Measurements from ENCODE around the gene TRIM16. TPM values are rescaled to one million over a fixed set of nuclear protein-coding genes. Genes with fewer than 3 reads are reported as not detected.
"Not testable (repeated sequence)": the region's sequence is repeated elsewhere in the genome, so short reads cannot be mapped to it uniquely, and the experiment has no call there.

TRIM16 gene
- total RNA-seq (2014; rRNA removed; shearing (Covaris generic)), result 382 and 385 TPM in 2 replicates
- 229 and 265 TPM in 2 replicates for polyA plus RNA-seq (2014; cell fraction: nucleus; rRNA removed)

DNA sequence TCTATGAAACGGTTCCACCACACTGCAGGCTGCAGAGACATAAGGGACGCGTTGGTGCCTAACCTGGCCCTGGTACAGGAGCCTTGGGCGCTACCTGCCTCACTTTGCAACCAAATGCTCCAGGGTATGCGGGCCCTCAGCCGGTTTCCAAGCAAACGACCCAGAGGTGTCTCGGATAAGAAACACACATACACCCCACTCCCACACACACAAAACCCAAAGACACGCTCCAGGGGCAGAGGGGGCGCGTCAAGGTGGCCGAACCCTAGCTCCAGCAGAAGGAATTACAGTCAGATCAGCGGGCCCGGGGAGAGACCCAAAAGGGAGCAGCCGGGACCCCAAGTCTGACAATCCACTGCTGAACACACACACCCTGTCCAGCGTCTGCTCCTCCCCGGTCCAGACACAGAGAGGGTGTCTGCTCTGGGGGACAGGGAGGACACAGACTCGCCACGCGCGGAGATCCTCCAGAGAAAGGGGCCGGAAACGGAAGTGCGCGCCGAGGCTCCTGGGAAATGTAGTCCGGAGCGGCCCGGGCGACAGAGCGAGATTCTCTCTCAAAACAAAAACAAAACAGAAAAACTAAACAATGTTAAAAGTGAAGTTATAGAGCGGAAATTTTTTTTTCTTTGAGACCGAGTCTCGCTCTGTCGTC lies at the start of gene TRIM16:
Gene TRIM16 (minus strand): TSS at position 488 of the 655 bp plus-strand sequence. CDS start 32,702 bp downstream, outside the sequence.
- peak; percentile 36 for DNase-seq (ENCODE audit: extremely low read depth, low read depth)

DNA sequence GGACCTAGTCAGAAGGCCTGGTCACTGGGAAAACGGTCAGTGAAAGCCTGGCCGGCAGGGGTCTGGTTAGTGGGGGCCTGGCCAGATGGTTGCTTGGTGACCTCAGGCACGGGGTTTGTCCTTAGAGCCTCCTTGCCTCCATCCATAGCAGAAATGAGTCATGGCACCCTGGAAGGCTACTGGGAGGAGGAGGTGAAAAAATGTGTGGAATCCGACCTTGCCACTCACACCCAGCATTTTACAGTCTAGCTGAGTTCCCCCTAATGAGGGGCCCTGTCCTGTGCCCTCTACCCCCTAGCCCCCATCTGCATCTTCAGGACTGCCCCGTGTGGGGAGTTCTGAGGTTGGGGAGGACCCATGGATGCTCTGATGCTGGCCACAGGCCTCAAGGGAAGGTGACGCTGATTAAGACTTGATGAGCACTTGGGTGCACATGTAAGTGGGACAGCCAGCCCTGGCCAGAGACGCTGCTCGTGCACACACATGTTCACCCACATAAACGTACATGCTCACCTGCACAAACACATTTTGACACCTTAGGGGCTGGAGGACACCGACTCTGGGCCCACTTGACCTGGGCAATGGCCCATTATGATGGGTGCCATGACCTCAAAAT lies 49.2 kb upstream of the TRIM16 start:
- DNase-seq (ENCODE audit: extremely low read depth, low read depth), result not testable (repeated sequence)

DNA sequence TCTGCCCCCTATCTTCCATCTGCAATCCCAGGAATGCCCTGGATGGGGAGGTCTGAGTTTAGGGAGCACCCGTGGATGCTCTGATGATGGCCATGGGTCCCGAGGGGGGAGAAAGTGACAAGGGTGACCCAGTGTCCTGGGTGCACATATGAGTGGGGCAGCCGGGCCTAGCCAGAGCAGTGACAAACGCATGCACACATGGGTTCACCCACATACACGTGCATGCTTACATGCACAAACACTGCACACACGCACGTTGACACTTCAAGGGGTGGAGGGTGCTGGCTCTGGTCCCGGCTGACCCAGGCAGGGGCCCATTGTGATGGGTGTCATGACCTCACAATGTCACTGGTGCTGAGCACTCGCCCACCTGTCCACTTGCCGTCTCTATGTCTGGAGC lies 47.8 kb upstream of the TRIM16 start, which contains the start of gene TBC1D26:
Gene TBC1D26 (plus strand): TSS at position 384 of the 400 bp plus-strand sequence. CDS start 3,066 bp downstream, outside the sequence.
- not testable (repeated sequence) for DNase-seq (ENCODE audit: extremely low read depth, low read depth)

DNA sequence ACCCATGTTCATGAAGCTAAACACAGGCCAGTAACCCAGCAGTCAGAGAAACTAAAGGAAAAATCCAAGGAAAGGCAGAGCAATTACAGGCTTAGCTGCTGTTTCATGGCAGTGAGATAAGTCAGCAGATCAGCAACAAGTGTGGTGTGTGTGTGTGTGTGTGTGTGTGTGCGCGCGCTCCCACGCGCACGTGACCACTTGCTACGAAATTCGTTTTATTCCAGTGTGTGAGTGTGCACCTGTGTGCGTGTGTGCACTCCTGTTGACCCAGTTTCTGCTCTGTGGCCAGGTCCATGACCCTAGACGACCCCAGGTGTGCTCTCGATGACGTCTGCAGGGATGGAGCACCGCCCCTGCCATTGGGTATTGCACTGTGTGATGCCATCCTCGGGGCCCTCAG lies 46.4 kb upstream of the TRIM16 start:
- not testable (repeated sequence) for DNase-seq (ENCODE audit: extremely low read depth, low read depth)

DNA sequence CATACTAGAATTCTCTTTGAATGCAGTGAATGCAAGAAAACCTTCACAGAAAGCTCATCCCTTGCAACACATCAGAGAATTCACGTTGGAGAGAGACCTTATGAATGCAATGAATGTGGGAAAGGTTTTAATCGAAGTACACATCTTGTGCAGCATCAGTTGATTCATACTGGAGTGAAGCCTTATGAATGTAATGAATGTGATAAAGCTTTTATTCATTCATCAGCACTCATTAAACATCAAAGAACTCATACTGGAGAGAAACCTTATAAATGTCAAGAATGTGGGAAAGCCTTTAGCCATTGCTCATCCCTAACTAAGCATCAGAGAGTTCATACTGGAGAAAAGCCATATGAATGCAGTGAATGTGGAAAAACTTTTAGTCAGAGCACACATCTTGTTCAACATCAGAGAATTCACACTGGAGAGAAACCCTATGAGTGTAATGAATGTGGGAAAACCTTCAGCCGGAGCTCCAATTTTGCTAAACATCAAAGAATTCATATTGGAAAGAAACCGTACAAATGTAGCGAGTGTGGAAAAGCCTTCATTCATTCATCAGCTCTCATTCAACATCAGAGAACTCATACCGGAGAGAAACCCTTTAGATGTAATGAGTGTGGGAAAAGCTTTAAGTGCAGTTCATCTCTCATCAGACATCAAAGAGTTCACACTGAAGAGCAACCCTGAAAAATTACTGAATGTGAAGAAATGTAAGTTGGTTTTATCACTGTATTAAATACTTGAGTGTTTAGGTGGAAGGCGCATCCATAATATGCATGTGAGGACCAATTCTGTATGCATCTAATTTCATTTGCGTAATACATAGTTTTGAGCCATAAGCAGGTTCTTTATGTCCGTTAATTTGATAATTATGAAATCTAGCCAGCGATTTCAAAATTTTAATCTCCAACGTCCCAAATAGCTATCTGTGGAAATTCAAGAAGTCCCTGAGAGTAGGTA lies 32.8 kb upstream of the TRIM16 start:
- not testable (repeated sequence) for DNase-seq (ENCODE audit: extremely low read depth, low read depth)

DNA sequence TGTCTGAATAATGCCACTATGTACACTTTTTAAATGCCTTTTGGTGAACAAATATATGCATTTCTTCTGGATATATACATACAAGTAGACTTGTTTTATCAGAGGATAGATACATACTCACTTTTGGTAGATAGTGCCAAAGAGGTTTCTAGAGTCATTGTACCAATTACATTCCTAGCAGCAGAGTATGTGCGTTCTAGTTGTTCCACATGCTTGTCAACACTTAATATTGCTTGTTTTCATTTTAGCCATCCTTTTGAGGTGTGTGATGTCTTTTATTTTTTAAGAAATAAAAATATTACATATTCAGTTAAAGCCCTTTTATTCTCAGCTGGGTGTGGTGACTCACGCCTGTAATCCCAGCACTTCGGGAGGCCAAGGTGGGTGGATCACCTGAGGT lies 24.8 kb upstream of the TRIM16 start:
- DNase-seq (ENCODE audit: extremely low read depth, low read depth), result not testable (repeated sequence)

DNA sequence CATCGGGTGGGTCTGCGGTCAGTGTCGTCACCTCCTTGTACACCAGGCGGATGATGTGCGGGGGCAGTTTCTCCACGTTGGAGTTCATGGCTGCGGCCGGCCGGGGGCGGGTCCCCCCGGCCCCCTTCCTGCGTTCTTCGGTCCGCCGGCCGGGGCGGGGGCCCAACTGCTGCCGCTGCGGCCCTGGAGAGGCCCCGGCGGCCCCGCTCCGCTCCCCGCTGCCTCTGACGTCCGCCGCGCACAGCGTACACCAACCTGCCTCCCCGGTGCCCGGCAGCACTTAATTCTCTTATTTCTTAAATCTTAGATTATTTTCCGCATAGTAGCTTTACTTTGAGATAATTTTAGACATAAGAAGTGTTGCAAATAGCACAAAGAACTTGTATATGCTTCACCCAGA lies 20.7 kb upstream of the TRIM16 start:
- not testable (repeated sequence) for DNase-seq (ENCODE audit: extremely low read depth, low read depth)

DNA sequence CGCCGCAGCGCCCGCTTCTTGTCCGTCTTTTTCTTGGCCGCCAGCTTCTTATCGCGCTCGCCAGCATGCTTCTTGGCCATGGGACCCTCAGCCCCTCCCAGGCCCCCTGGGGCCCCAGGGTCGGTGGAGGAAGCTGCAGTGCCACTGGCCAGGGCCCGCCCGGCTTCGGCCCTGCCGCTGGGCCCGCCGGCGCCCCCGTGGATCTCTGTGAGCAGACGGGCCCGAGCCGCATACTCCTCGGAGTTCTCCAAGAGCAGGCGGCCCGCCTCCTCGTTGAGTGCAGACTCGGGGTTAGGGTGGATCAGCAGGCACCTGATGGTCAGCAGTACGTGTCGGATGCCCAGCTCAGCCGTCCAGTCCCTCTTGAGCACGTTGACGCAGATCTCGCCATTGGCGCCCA lies 20.1 kb upstream of the TRIM16 start:
- DNase-seq (ENCODE audit: extremely low read depth, low read depth), result not testable (repeated sequence)

DNA sequence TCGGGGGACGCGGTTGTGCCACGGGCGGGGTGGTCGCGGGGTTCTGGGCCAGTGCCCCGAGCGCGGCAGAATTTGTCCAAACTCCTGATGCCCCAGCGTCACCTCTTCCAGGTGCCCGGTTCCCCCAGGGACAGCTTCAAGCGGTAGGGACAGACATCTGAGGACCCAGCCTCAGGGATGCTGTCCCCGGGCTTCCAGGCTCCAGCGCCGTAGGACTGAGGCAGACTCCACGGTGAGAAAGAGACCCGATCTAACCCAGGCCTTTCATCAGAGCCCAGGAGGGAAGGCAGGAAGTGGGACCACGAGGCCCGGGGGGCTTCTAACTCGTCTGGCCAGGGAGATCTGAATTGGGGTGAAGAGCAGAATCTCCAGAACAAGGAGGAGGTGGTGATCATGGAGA lies 15.8 kb upstream of the TRIM16 start:
- not testable (repeated sequence) for DNase-seq (ENCODE audit: extremely low read depth, low read depth)

DNA sequence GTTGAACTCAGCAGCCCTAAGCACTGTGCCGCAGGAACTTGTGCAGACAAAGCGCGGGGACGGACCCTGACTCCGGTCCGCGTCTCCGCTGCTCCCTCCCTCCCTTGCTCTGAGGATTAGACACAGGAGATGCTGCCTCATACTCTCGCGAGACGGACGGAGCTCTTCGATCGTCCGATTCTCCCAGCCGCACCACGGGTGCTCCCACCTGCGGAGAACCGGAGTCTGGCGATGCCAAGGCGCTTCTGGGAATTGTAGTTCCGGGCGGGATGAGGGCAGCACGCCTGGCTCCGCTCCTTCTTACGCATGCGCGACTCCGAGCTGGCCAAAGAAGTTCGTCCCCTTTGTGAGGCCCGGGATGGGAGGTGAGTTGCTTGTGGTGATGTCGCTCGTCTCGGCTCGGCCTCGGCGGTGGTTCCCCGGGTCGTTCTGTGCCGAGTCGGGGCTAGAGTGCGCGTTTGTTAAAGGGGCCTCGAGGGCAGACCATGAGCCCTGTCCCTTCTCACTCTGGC lies 15.4 kb upstream of the TRIM16 start, which contains the start of gene ZNF286A:
Gene ZNF286A (plus strand): TSS at position 340 of the 512 bp plus-strand sequence. CDS start 578 bp downstream, outside the sequence.
- DNase-seq (ENCODE audit: extremely low read depth, low read depth), result peak; percentile 100

DNA sequence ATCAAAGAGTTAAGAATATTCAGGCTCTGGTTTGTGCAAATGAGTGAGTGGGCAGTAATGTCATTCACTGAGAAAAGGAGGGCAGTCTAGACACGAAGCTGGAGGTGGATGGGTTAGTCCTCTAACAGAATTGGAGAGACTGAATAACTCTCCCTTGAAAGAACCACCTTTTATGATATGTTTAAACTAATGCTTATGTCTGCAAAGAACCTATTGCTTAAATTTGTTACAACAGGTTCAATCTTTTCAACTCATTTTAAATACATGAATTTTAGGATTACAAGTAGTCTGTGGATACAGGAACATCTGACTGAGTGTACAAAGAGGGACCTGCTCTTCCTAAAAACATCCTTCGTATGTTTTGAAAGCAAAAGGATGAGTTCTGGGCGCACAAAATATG lies 14.9 kb upstream of the TRIM16 start:
- not testable (repeated sequence) for DNase-seq (ENCODE audit: extremely low read depth, low read depth)

DNA sequence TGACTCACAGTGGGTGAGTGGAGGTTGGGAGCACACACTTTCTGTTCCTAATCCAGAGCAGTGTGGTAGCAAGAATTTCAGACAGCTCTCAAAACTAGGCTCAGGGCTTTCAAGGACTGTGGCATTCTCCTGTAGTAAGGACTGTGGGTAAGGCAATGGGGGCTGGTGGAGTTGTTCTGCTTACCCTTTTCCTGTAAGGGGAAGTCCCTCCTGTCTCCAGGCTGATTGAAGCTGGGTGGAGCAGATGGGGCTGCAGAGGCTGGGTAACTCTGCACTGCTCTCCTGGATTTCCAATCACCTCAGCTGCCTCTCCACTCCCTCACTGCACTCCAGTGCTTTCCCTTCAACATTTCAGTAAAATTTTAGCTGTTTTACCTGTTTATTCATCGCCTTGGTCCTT lies 3.4 kb upstream of the TRIM16 start:
- DNase-seq (ENCODE audit: extremely low read depth, low read depth), result not testable (repeated sequence)

DNA sequence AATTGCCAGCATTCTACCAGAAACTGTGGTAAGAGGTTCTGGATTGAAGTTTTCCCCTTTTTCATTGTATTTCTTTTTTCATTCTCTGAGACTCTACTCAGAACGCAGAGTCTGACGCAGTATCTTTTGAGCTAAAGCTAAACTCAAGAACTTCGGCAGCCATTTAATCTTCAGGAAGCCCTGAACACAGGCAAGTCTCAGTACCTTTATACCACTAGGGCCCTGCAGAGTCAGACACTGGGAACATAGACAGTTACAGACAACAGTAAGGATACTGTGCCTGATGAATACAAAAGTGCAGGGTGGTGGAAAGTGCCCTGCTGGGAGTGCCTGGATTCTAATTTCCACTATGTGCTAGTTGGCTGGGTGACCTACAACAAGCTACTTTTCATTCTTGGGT lies 976 bp downstream of the TRIM16 start:
- DNase-seq (ENCODE audit: extremely low read depth, low read depth), result not testable (repeated sequence)

DNA sequence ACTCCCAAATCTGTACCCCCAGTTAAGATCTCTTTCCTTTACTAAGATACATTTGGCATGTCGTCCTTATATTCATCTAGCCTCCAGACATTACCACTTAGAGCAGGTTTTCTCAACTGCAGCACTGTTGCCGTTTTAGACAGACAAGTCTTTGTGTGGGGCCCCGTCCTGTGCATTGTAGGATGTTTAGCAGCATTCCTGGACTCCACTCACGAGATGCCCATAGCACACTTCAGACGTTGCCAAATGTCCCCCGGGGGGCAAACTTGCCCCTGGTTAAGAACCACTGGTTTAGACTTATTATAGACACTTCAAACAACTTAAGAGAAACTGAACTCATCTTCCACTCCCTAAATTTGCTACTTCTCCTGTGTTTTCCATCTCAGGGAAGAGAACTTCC lies 8.1 kb downstream of the TRIM16 start:
- DNase-seq (ENCODE audit: extremely low read depth, low read depth), result not testable (repeated sequence)

DNA sequence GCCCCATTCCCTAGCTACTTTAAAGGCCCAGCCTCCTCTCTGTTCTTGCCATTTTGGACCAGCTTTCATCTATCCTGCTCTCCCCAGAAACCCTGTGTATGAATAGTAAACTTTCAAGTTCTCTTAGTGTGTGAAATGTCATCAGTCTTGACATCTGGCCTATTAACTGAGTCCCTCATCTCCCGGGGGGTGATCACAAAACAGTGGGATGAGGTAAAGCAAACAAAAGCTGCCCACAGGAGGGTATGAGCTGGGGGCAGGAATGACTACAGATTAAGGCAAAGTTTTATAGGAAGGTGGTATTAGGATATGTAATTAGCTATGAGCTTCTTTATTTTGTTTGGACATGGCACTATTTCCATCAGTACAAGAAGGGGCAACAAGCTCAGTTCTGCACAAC lies 9.5 kb downstream of the TRIM16 start:
- not testable (repeated sequence) for DNase-seq (ENCODE audit: extremely low read depth, low read depth)

DNA sequence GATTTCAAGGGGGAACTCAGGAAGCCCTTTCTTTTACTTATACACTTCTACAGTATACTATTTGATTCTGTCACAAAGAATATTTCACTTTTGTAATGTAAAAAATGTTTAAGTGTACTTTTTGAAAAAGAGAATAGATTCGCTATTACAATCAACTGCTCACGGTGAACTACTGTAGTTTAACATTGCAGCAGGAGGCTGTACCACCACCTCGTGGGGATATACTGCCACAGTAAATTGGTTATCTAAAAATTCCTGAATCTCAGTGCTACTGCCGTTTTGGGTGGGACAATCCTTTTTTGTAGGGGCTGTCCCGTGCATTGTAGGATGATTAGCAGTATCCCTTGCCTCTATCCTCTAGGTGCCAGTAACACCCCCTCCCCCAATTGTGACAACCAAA lies 14.6 kb downstream of the TRIM16 start:
- DNase-seq (ENCODE audit: extremely low read depth, low read depth), result not testable (repeated sequence)

DNA sequence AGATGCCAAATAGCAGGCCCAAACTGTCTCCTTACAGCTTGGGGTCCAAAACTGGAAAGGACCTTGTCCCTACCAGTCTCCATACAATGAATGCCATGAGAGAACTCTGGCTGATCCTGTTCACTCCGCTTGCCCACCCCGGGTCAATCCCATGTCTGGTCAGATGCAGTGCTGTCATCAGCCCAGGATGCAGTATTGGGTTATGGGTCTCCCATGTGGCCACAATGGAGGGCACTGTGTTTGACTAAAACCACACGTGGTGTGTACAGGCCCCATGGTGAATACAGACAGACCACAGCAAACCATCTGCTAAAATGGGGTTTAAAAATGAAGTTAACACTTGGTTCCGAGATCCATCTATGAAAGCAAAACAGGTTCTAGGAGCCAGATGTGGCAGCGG lies 20.4 kb downstream of the TRIM16 start:
- DNase-seq (ENCODE audit: extremely low read depth, low read depth), result no peak

DNA sequence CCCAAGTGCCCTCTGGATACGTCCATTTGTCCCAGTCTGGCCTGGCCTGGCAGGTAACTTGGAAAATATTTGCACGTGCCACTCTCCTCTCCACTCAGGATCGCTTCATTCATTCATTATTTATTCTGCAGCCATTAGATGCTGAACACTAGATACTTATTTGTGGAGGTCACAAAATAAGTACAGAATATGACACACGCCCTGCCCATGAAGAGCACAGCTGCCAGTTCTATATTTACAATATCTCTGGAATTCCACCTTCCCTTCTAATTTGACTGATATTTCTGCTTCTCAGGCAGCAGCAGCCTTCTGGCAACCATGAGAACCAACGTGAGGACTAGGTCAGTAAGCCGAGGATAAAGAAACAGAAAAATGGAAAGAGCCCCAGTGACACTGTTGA lies 20.9 kb downstream of the TRIM16 start:
- no peak for DNase-seq (ENCODE audit: extremely low read depth, low read depth)

DNA sequence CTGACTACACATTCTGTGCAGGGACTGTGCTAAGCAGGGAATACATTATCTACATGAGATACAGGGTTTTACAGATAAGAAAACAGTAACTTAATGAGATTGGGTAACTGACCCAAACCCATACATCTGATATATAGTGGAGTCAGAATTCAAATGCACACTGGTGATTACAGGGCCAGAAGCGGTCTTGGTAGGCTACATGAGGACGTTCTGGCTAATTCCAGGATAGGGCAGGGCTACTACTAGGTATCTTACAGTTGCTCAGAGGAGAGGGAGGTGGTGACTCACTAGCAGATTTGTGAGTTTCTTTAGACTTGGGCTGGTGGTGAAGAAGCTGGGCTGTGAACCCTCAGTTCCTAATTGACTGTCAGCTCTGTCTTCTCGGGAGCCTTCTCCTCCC lies 21.4 kb downstream of the TRIM16 start:
- no peak for DNase-seq (ENCODE audit: extremely low read depth, low read depth)

DNA sequence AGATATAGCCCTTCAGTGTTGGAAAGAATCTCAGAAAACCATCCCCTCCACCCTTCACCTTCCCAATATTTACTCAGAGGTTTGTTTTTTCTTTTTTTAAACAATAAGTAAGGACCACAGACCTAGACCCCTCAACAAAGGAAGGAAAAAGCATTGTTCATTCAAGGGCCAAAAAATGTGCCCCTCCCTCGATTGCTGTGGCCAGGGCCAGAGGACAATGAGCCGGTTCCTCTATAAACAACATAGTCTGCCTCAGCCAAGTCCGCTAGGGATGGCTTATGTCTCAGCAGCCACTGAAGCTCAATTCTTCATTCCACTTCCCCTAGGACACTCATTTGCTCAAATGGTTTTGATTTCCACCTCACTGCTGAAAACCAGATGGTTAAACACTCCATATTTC lies 24.0 kb downstream of the TRIM16 start:
- no peak for DNase-seq (ENCODE audit: extremely low read depth, low read depth)

DNA sequence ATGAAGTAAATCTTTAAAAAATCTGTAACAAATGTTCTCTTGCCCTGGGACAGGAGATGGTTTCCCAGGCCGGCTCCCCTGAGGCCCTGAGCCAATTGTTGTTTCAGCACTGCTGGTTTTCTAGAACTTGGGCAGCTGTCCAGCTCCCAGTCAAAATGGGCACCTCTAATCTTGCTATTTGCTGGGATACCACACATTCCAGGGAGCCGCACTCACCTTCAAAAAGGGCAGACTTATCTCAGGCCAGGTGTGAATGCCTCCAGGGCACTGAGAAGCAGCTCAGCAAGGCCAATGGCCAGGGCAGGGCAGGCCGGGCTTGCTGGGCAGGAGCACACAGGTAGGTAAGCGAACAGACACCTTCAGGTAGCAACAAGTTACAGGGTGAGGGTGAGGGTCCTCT lies 24.4 kb downstream of the TRIM16 start:
- DNase-seq (ENCODE audit: extremely low read depth, low read depth), result no peak

All from NCI-H460 (cell line).